HFF-Myc (cell line): Measurements from ENCODE around the gene HYAL2.
A peak's percentile ranks its signal among the peaks of the same experiment; 100 is the strongest.
"Not testable (repeated sequence)": the region's sequence is repeated elsewhere in the genome, so short reads cannot be mapped to it uniquely, and the experiment has no call there.

ENCODE experiments used
- DNase-seq: peaks from one replicate; pipeline ENCODE4 v3.0.0-alpha.2; 2011; ENCODE audit warnings: low read depth; ENCODE audit errors: extremely low read depth
- H3K4me3 ChIP-seq: replicated peaks from 2 replicates; pipeline ENCODE4 v1.5.1; 2011; ENCODE audit warnings: low read depth, mild to moderate bottlenecking, control low read depth, low read length
- TF ChIP-seq, protein P1 (sequence below): IDR thresholded peaks from 2 replicates; pipeline ENCODE4 v1.5.1; 2012; ENCODE audit warnings: mild to moderate bottlenecking, low read depth, low read length, control low read depth; ENCODE audit errors: missing control alignments

Gene HYAL2

DNA sequence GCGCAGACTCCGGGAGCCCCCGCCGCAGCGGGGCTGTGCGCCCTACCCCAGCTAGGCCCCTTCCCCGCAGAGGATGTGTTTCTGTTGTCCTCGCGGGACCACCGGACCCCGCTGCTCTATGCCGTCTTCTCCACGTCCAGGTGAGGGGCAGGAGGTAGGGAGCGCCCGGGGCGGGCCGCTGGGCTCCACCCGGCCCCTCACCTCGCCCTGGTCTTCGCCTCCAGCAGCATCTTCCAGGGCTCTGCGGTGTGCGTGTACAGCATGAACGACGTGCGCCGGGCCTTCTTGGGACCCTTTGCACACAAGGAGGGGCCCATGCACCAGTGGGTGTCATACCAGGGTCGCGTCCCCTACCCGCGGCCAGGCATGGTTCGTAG is 48.9 kb downstream of the HYAL2 start:
- no peak overlapping the region for H3K4me3 ChIP-seq
- TF ChIP-seq, protein P1, sequence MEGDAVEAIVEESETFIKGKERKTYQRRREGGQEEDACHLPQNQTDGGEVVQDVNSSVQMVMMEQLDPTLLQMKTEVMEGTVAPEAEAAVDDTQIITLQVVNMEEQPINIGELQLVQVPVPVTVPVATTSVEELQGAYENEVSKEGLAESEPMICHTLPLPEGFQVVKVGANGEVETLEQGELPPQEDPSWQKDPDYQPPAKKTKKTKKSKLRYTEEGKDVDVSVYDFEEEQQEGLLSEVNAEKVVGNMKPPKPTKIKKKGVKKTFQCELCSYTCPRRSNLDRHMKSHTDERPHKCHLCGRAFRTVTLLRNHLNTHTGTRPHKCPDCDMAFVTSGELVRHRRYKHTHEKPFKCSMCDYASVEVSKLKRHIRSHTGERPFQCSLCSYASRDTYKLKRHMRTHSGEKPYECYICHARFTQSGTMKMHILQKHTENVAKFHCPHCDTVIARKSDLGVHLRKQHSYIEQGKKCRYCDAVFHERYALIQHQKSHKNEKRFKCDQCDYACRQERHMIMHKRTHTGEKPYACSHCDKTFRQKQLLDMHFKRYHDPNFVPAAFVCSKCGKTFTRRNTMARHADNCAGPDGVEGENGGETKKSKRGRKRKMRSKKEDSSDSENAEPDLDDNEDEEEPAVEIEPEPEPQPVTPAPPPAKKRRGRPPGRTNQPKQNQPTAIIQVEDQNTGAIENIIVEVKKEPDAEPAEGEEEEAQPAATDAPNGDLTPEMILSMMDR = no peak
- no peak for DNase-seq

DNA sequence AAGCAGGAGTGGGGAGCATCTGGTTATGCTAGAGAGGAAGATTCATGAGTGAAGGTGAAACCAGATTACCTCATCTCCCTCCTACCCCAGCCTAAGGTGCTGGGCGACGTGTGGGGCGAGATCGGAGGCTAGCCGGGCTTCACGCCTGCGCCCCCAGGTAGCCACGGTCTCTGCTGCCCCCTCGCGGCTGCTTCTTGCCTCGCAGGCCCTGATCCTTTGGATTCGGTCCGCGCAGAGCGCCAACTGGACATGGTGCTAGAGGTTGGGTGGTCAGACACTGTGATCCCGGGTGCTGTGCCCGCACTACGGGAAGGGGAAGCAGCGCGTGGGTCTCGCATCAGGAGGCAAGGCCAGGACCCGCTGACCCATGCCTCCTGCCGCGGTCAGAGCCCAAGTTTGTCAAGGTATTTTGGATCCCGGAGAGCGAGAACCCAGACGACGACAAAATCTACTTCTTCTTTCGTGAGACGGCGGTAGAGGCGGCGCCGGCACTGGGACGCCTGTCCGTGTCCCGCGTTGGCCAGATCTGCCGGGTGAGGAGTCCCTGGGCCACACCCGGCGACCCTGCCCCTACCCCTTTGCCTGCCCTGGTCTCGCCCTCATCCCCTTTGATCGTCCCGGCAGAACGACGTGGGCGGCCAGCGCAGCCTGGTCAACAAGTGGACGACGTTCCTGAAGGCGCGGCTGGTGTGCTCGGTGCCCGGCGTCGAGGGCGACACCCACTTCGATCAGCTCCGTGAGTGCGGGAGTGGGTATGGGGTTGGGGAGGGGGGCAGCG is 49.4 kb downstream of the HYAL2 start:
- H3K4me3 ChIP-seq = no peak overlapping the region
- TF ChIP-seq, protein P1 = peak; percentile 91
- DNase-seq = peak; percentile 42

DNA sequence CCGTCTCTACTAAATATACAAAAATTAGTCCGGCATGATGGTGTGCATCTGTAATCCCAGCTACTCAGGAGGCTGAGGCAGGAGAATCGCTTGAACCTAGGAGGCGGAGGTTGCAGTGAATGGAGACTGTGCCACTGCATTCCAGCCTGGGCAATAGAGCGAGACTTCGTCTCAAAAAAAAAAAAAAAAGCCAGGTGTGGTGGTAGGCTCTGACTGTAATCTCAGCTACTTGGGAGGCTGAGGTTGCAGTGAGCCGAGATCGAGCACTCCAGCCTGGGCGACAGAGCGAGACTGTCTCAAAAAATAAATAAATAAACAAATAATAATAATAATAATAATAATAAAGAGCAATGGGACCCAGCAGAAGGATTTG is 50.0 kb downstream of the HYAL2 start:
- DNase-seq, H3K4me3 ChIP-seq: not testable (repeated sequence)

DNA sequence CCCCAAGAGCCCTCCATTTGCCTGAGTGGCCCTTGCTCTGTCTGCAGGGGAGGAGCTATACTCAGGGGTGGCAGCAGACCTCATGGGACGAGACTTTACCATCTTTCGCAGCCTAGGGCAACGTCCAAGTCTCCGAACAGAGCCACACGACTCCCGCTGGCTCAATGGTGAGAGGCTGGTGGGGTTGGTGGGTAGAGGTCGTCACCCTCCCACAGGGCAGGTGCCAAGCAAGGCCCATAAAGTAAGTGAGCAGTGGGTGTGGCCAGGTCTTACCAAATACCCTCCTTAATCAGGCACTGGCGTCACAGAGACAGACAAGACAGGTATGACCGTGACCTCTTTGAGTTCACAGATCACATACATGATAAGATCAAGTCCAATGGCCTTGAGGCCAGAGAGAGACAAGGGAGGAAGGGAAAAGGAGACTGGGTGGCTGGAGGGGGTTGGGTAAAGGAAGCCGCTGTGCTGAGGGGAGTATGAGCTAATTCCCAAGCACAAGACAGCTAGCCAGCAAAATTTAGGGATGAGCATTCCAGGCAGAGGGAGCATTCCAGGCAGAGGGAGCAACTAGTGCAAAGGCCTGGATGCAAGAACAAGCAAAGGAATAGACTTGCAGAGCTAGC is 51.1 kb downstream of the HYAL2 start:
- TF ChIP-seq, protein P1 = no peak
- no peak for DNase-seq
- no peak overlapping the region for H3K4me3 ChIP-seq

DNA sequence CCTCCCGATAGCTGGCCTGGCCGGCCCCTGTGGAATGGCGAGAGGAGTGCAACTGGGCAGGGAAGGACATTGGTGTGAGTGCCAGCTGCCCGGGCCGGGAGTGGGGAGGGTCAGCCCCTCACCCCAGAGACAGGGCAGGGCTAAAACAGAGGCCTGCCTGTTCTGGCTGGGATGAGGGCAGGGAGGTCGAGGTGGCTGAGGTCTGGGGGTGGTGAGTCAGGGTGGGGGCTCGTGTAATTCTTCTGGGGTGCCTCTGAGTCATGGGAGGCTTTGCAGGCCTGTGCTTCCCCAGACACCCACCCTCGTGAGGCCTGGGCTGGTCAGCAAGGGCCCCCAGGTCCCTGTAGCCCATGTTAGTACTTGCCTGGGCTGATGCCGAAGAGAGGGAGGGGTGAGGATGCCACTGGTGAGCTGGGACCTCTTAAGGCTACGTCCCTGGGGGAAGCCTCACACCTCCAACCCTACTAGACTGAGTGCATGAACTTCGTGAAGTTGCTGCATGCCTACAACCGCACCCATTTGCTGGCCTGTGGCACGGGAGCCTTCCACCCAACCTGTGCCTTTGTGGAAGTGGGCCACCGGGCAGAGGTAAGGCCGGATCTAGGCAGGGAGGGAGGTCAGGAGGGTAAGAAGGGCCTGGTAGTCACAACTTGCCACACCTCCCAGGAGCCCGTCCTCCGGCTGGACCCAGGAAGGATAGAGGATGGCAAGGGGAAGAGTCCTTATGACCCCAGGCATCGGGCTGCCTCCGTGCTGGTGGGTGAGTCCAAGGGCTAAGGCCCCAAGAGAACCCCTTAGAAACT is 51.9 kb downstream of the HYAL2 start:
- TF ChIP-seq, protein P1 = no peak
- no peak for DNase-seq
- H3K4me3 ChIP-seq = no peak overlapping the region

DNA sequence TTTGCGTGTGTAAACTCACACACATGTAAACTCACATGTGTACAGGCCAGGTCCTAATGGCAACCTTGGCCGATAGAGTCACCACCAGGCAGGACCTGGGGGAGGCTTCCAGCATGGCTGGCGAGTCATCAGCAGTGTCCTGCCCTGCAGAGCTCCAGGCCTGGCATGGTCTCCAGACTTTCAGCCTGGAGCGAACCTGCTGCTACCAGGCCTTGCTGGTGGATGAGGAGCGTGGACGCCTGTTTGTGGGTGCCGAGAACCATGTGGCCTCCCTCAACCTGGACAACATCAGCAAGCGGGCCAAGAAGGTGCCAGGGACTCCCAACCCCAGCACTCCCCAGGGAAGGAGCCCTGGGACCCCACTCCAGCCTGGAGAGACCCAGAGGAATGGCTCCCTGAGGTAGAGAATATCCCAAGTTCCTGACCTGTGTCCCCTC is 52.5 kb downstream of the HYAL2 start:
- no peak for DNase-seq
- TF ChIP-seq, protein P1 = no peak
- no peak overlapping the region for H3K4me3 ChIP-seq

DNA sequence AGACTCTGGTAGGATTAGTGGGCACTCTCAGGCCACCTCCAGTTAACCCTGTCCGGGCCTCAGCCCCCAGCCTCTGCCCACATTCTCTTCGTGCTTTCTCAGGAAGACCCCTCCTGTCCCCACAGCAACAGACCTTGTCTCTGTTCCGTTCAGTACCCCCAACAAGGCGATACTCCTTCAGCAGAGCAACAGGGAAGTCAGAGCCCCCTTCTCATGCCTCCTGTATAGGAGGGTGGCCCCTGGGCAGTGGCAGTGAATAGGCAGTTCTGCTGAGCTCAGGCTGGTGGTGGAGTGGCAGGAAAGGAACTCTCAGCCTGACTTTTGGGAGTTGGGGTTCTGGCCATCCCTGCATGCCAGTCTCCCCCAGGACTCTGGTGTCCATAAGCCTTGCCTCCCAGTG is 53.1 kb downstream of the HYAL2 start:
- DNase-seq = no peak
- TF ChIP-seq, protein P1 = no peak

More for the DNA sequence above, 53.1 kb downstream of the HYAL2 start:
- H3K4me3 ChIP-seq = peak overlapping the region; percentile 22
